Fibroblast of pulmonary artery (primary cell): ENCODE data around the gene RHOJ.
A peak's percentile ranks its signal among the peaks of the same experiment; 100 is the strongest.

ENCODE experiments used
- DNase-seq: peaks from one replicate; pipeline ENCODE4 v3.0.0-alpha.2; 2010; ENCODE audit warnings: low read depth
- H3K4me3 ChIP-seq: replicated peaks from 2 replicates; pipeline ENCODE4 v1.5.1; 2011; ENCODE audit warnings: low read depth, mild to moderate bottlenecking, control low read depth, low read length, moderate library complexity
- TF ChIP-seq, protein P1 (sequence below): IDR thresholded peaks from 2 replicates; pipeline ENCODE4 v1.5.1; 2011; ENCODE audit warnings: mild to moderate bottlenecking, control low read depth, low read length, inconsistent platforms; ENCODE audit errors: missing control alignments

Gene RHOJ

GRCh38 chr14:63203618-63204406 is 431 bp upstream of the RHOJ start:
- TF ChIP-seq, protein P1, sequence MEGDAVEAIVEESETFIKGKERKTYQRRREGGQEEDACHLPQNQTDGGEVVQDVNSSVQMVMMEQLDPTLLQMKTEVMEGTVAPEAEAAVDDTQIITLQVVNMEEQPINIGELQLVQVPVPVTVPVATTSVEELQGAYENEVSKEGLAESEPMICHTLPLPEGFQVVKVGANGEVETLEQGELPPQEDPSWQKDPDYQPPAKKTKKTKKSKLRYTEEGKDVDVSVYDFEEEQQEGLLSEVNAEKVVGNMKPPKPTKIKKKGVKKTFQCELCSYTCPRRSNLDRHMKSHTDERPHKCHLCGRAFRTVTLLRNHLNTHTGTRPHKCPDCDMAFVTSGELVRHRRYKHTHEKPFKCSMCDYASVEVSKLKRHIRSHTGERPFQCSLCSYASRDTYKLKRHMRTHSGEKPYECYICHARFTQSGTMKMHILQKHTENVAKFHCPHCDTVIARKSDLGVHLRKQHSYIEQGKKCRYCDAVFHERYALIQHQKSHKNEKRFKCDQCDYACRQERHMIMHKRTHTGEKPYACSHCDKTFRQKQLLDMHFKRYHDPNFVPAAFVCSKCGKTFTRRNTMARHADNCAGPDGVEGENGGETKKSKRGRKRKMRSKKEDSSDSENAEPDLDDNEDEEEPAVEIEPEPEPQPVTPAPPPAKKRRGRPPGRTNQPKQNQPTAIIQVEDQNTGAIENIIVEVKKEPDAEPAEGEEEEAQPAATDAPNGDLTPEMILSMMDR = peak; percentile 36
- peak overlapping the region; percentile 75 for H3K4me3 ChIP-seq
- DNase-seq = peak; percentile 100

GRCh38 chr14:63205044-63205575 is 867 bp downstream of the RHOJ start:
- peak; percentile 38 for DNase-seq
- TF ChIP-seq, protein P1 = no peak
- peak overlapping the region; percentile 75 for H3K4me3 ChIP-seq

DNA sequence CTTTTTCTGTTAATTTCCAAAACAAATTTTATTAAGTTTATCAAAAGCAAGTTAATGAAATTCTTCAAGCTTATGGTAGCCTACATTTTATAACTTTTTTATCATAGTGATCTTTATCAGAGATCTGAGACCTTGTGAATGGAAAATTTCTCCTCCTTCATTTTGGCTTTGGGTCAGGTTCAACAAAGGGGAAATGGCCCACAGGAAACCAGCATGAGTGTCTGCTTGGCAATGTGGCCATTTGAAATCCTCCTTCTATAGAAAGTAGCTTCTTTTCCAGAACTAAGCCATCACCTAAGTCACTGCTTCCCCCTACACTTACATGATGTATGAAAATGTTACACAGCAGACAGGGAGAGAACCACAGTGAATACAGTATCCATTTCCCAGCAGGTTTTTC is 1.6 kb downstream of the RHOJ start:
- TF ChIP-seq, protein P1 = no peak
- H3K4me3 ChIP-seq = peak overlapping the region; percentile 75
- peak; percentile 59 for DNase-seq

GRCh38 chr14:63209160-63209559 is 4.9 kb downstream of the RHOJ start:
- no peak for DNase-seq
- TF ChIP-seq, protein P1 = no peak
- no peak overlapping the region for H3K4me3 ChIP-seq

DNA sequence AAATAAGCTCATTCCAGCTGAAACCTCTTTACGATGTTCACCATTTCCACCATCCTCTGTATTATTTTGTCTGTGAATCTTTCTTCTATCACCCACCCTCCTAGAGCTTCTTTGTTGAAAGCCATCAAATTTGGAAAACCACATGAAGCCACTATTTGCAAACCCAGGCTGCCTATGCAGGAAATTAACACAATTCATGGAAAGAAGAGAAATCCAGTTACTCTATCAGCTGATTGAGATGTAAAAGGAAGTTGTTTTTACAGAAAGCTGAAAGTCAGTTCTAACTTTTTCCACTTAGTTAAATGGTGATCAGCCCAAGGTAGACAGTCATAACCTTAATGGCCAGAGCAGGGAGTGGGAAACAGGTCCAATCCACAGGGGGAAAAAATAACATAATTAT is 6.6 kb downstream of the RHOJ start:
- H3K4me3 ChIP-seq = no peak overlapping the region
- TF ChIP-seq, protein P1 = no peak
- DNase-seq = no peak

DNA sequence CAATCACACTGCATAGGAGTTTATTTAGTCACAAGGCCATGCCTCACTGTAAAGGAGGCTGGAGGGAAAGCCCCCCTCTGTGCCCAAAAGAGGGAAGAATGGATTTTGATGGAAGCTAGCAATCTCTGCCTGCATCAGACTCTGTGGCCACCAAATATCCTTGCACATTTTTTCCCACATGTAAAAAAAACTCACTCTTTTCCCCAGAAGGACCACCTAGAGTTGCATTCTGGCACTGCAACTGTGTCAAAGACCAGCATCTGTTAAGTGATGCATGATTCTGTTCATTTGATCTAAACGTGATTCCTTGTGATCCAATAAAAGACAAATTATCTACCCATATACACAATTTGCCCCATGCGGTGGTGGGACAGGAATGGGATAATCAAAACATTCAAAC is 8.0 kb downstream of the RHOJ start:
- TF ChIP-seq, protein P1 = peak; percentile 20
- DNase-seq = no peak
- no peak overlapping the region for H3K4me3 ChIP-seq
